ENCODE data around the gene C5orf47.

The C5orf47 gene

GRCh38 chr5:173988554-173989431, at the start of gene C5orf47:
C5orf47 (plus strand) TSS chr5:173989170; CDS start chr5:173989264, 94 bp downstream.
- DNase-seq (ENCODE audit: low read depth in 2 of 2) = no peak

- no peak for DNase-seq (ENCODE audit: low read depth in 2 of 2)
Observed at GRCh38 chr5:173940269-173940668, 48.7 kb upstream of the C5orf47 start.

- no peak for DNase-seq (ENCODE audit: low read depth in 2 of 2)
Observed at GRCh38 chr5:173941102-173941501, 47.9 kb upstream of the C5orf47 start.

DNA sequence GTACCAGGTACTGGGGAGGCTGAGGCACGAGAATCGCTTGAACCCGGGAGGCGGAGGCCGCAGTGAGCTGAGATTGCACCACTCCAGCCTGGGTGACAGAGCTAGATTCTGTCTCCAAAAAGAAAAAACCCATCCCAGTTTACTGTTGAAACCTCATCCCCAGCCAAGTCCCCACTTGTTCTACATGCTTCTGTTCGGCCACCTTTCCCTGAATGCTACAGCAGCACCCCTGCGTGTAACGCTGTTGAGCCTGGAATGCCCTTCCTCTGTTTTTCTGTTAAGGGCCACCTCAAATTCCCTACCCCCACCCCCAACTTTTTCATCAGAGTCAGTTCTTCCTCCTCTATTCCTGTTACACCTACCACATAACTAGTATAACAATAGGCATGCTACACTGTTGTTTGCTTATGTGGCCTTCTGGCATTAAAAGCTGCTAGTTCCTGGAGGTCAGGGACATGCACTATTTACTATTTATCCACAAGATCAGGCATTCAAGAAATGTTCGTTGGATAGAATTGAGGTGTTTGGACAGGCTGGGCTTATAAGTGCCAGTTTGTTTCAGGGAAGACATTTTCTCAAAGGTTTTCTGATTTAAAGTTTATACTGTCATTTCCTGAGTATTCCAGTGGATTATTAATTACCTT, 47.1 kb upstream of the C5orf47 start:
- DNase-seq (ENCODE audit: low read depth in 2 of 2) = no peak

- DNase-seq (ENCODE audit: low read depth in 2 of 2) = no peak
Observed at GRCh38 chr5:173944511-173944910, 44.5 kb upstream of the C5orf47 start.

DNA sequence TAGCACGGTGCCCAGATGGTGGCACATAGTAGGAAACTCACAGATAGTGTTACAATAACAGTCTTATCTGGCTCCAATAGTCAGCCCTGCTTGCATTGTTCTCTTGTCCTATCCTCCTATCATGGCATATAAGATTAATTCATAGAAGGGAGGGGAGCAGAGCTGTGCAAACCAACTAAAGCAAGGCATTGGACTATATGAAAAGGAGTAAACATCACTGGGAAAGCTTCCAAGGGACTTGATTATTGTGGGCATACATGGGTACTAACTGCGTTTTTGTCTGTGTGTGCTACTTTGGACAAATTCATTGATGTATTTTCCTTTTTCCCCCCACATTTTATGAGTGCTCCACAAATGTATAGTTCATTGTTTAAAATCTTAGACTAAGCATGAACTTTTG, 43.8 kb upstream of the C5orf47 start:
- no peak for DNase-seq (ENCODE audit: low read depth in 2 of 2)

GRCh38 chr5:173946323-173946722, 42.6 kb upstream of the C5orf47 start:
- no peak for DNase-seq (ENCODE audit: low read depth in 2 of 2)

DNA sequence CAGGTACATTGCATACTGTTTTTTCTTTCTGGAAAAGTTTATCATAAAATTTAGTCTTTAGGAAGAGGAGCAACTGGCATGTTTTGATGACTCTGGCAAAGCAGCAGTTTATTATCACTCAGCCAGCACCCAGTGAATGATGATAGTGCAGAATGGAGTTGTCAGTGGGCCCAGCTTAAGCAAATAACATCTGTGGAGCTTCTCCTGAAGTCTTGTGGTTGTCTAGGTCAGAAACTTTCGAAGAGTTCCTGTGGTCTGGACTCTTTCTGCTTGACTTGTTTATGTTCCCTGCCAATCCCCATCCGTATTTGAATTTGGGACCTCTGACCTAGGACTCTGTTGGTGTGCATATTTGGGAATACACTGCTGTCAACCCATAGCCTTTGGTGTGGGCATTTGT, 38.1 kb upstream of the C5orf47 start:
- DNase-seq (ENCODE audit: low read depth in 2 of 2) = no peak

- no peak for DNase-seq (ENCODE audit: low read depth in 2 of 2)
Observed at GRCh38 chr5:173953528-173954090, 35.4 kb upstream of the C5orf47 start.

DNA sequence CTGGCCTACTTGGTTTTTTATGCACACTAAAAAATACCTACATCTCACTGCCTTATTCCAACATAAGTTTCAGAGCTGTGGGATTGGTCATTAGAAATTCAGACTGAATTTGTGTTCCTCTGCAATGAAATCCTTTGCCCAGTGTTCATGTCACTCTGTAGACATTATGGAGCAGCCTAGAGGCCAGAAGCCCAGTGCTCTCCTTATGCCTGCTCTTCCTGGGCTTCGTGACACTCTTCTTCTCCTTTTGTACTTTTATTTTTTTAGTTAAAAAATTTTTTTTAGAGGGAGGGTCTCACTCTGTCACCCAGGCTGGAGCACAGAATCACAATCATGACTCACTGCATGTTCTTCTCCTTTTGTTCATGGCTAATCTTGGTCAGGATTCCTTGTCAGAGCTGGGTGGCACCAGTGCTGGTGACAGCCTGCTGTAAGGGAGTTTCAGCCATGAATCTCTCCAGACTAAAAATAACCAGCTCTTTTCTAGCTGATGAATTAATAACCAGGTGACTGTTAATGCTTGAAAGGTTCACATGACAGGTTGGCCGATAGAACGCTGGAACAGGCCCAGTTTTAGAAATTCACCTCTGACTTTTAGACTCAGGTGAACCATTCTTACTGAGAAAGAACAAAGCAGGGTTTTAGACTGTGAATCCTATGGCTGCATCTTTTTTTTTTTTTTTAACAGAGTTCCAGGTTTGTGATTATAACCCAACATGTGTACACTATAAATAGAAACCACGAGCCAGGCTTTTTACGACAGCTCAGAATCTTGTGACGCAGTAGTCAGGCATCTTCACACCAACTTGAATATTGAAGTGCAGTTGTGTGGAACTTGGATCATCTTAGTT, 34.1 kb upstream of the C5orf47 start:
- no peak for DNase-seq (ENCODE audit: low read depth in 2 of 2)

- no peak for DNase-seq (ENCODE audit: low read depth in 2 of 2)
Observed at GRCh38 chr5:173960986-173961385, 28.0 kb upstream of the C5orf47 start.

DNA sequence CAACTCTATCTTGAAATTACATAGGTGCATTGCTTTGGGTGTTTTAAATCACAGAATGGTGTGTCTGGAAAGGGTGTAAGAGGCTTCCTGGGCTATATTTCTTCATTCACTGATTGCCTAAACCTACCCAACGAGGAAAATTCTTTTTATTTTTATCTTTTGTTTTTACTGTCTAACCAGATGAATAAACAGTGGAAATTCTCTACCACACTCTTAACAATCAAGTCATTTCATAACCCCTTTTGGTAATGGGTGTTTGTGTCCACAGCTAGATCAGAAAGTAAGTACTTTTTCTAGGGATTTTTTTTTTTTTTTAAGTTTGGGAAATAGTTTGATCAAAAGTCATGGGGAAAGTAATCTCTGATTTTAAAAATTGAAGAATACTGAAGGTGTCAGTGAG, 27.6 kb upstream of the C5orf47 start:
- DNase-seq (ENCODE audit: low read depth in 2 of 2) = no peak

GRCh38 chr5:173962436-173962972, 26.5 kb upstream of the C5orf47 start:
- no peak for DNase-seq (ENCODE audit: low read depth in 2 of 2)

GRCh38 chr5:173963182-173963838, 25.7 kb upstream of the C5orf47 start:
- DNase-seq (ENCODE audit: low read depth in 2 of 2) = no peak

DNA sequence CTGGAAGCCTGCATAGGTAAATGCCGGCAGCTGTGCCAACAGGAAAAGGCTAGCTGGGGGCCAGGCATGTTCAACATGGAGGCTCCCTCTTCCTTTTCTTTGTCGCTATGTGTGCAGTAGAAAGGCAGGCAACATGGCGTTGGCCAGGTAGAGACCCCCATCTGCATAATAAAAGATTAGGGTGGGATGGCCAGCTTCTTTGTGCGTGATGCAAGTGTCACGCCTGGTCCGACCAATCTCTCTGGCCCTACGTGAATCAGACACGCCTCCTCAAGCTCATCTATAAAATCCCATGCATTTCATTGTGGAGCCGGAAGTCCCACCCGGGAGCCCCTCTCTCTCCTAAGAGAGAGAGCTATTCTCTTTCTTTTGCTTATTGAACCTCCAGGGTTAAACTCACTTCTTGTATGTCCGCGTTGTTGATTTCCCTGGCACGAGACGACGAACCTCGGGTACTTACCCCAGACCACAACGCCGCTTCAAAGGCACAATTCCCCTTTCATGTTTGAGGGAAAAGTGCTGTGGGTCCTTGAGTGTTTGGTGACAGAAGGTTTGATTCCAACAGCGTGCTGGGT, 25.0 kb upstream of the C5orf47 start:
- no peak for DNase-seq (ENCODE audit: low read depth in 2 of 2)

- no peak for DNase-seq (ENCODE audit: low read depth in 2 of 2)
Observed at GRCh38 chr5:173964506-173964905, 24.5 kb upstream of the C5orf47 start.

DNA sequence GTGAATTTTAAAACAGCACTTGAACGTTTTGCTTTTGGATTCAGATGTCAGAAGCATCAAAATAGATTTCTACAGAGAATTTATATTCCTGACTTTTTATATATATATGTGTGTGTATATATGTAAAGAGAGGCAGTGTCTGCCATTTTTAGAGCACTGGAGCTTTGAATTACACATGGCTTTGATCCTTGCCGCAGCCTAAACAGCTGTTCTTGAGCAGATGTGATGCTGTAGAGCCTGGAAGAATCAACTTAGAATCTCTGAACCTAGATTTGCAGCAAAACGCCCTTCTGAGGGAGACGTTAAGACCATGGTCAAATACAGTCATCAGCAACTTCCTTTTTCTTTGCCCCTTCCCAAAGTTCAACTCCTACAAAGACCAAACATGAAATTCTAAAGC, 21.7 kb upstream of the C5orf47 start:
- no peak for DNase-seq (ENCODE audit: low read depth in 2 of 2)

- DNase-seq (ENCODE audit: low read depth in 2 of 2) = no peak
Observed at GRCh38 chr5:173968154-173968797, 20.7 kb upstream of the C5orf47 start.

DNA sequence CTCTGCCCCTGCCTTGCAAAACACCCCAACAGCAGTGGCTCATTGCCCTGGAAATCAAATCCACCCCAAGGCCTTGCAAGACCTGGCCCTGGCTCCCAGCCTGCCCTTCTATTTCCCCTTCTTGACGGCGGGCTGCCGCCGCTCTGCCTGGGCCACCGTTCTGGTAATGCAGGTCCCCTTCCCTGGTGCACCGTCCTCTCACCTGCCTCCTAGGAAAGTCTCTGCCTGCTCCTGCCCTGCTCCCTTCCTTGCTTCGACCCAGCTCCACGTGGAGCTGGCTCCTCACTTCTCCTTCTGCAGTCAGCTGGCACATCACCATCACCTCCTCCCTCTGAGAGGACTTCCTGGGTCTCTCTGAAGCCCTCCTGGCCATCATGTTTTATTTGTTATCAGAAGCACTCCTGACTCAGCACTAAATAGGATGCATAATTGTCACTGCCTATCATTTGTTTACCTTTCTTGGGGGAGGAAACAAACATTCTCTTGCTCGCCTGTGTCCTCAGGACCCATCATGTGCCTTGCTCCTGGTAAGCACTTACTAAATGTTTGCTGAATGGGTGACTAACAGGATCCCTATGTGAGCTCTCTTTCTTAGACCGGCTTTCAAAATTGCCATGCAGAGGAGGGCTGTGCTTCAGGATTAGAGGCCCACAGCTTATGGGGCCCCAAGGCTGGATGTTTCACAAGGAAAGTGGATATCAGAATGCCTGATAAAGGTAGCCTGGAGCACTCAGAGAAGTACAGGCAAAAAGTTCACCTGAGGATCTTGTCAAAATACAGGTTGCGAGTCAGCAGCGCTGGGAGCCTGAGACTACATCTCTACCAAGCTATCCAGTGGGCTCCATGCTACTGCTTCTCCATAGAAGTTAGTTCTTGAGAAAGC, 19.6 kb upstream of the C5orf47 start:
- no peak for DNase-seq (ENCODE audit: low read depth in 2 of 2)

All from stimulated activated CD8-positive, alpha-beta memory T cell treated with anti-CD3 and anti-CD28 coated beads, Interleukin-15, amount 100 ng/mL, for 48 hours (primary cell).